ENCODE results near the gene GDI2.
"Not testable (repeated sequence)": the region's sequence is repeated elsewhere in the genome, so short reads cannot be mapped to it uniquely, and the experiment has no call there.

Gene GDI2

GRCh38 chr10:5782174-5782573, 31.1 kb downstream of the GDI2 start:
- DNase-seq (ENCODE audit: low read depth, low spot score): no peak

DNA sequence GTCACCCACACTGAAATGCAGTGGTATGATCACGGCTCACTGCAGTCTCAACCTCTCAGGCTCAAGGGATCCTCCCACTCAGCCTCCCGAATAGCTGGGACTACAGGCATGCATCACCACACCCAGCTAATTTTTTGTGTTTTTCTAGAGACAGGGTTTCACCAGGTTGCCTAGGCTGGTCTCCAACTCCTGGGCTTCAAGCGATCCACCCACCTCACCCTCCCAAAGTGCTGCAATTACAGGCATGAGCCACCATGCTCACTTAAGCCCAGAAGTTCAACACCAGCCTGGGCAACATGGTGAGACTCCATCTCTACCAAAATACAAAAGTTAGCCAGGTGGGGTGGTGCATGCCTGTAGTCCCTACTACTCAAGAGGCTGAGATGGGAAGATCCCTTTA, 33.5 kb downstream of the GDI2 start:
- DNase-seq (ENCODE audit: low read depth, low spot score): no peak

DNA sequence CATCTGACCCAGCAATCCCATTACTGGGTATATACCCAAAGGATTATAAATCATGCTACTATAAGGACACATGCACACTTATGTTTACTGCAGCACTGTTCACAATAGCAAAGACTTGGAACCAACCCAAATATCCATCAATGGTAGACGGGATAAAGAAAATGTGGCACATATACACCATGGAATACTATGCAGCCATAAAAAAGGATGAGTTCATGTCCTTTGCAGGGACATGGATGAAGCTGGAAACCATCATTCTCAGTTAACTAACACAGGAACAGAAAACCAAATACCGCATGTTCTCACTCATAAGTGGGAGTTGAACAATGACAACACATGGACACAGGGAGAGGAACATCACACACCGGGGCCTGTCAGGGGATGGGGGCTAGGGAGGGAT, 35.5 kb downstream of the GDI2 start:
- DNase-seq (ENCODE audit: low read depth, low spot score): not testable (repeated sequence)

DNA sequence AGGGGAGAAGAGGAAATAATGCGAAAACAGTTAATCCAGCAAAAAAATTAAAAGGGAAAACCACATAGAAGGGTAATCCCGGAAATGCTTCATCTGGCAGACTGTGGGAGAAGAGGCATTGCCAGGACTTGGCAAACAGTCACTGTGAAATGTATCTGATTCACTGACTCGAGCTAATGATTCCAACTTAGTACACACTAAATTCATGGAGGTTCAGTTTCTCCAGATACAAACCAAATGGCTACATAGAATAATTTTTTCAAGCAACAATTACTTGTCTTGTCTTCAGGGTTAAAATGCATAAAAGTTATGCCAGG, 36.4 kb downstream of the GDI2 start:
- no peak for DNase-seq (ENCODE audit: low read depth, low spot score)

DNA sequence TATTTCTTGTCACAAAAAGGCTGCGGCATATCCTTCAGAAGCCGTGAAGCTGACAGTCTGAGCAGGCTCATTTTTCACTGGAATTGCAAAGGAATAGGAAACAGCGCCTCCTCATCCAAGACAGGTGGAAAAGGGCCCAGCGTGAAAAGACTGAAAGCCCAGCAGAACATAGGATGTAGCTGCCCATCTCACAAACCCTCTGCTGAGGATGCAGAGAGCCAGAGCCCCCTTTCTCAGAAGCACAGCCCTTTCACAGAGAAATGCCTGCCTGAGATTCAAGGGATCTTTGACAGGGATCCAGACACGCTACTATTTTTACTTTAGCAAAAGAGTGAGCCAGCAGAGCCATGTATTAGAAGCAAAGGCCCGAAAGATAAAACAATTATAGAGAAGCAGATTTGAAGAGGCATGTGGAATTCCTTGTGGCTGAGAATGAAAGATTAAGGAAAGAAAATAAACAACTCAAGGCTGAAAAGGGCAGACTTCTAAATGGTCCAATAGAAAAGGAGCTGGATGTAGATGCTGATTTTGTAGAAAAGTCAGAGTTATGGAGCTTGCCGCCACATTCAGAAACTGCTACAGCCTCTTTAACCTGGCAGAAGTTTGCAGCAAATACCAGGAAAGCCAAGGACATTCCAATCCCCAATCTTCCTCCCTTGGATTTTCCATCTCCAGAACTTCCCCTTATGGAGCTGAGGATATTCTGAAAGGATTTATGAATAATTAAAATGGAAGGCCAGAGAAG, 36.9 kb downstream of the GDI2 start:
- DNase-seq (ENCODE audit: low read depth, low spot score): no peak

DNA sequence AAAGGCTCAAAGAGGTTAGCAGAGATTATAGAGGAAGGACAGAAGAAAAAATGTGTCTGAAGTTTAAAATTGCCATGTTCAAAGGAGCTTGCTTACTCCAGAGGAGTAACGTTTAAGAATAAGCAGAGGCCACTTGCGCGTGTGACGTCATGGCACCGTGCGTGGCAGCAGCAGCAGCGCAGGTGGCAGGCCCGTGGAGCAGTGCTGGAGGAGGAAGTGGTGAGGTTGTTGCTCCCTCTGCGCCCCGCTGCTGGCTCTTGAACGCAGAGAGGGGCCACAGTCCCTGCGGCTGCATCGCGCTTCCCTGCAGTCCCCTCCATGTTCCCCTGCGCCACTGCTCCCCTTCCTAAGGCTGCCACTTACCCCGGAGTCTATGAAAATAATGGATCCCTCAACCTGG, 37.5 kb downstream of the GDI2 start:
- peak; percentile 64 for DNase-seq (ENCODE audit: low read depth, low spot score)

GRCh38 chr10:5774987-5775620, 38.1 kb downstream of the GDI2 start:
- DNase-seq (ENCODE audit: low read depth, low spot score): no peak

DNA sequence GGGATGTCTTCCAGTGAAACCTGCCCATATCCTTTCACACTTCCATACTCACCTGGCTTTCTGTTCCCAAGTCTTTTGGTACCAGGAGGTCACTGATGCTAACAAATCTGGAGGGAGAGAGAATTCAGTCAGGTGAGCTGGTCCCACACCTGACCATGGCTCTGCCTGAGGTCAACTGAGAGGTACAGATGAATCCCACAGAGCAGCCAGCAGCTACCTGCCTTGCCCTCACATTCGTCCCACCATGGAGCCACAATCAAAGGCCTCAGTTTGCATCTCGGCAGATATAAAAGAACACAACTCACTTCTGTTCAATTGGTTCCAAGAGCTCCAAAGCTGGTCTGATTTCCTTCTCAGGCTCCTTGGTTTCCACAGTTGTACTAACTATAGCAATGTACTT, 47.0 kb downstream of the GDI2 start:
- DNase-seq (ENCODE audit: low read depth, low spot score): no peak

- DNase-seq (ENCODE audit: low read depth, low spot score): no peak
These were observed 47.6 kb downstream of the GDI2 start for GRCh38 chr10:5765617-5766016.

- DNase-seq (ENCODE audit: low read depth, low spot score): no peak
These were observed 48.6 kb downstream of the GDI2 start for GRCh38 chr10:5764422-5765297.

DNA sequence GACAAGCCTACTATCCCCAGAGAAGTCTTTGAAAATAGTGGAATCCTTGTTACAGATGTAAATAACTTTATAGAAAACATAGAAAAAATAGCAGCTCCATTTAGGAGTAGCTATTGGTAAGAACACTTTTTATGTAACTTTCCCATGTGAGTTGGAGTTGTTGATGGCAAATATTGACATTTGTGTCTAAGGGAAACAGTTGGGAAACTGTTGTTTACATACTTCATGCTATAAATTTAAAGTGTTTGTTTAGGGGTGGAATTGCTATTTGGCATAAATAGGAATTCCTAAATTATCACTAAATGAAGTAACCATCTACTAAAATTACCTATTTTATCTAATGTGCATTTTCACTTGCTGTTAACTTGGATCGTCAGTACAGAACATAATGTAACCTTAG, 50.7 kb downstream of the GDI2 start:
- no peak for DNase-seq (ENCODE audit: low read depth, low spot score)

DNA sequence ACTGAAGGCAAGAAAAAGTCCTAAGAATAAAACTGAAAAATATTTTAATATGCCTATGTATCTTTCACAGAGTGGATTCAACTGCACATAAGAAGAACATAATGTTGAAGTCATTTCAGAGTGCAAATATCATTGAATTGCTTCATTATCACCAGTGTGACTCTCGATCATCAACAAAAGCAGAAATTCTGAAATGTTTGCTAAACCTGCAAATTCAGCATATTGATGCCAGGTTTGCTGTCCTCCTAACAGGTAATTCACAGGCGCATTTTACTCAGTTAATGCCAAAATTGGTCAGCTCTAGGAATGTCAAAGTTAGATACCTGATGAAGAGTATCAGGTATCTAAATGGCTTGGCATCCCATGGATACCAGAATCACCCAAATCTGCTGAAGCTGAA, 52.0 kb downstream of the GDI2 start:
- DNase-seq (ENCODE audit: low read depth, low spot score): no peak

DNA sequence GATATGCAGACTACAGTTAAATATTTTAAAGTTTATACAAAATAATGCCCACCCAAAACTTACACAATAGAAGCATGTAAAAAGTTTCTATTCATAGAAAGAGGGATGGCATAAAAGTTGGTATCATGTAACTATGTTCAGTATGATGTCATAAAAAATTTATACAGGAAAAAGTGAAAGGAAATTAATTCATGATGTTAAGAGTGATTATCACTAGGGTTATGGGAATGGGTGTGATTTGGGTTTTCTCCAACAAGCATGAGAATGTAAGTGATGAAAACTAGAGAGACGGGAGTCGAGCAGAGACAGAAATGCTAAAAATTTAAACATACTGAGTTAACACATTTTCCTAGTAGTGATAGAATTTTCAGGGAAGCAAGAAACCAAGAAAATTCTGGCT, 52.7 kb downstream of the GDI2 start:
- DNase-seq (ENCODE audit: low read depth, low spot score): no peak

DNA sequence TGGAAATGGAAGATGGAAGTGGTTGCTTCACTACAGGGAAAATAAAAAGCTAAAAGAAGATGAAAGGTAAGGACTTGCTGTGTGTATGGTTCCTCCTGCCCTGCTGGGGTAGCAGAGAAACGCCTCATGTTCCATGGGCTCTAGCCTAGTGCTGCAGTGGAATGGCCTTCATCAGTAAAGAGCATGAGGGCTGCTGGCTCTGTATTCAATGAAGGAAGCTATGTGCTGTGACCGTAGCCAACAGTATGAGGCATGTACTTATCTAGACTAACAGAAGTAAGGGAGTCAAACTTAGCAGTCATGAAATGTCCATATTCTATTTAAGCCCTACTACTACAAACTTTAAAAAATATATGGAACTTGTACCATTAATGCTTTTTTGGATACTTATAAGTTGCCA, 54.3 kb downstream of the GDI2 start:
- DNase-seq (ENCODE audit: low read depth, low spot score): no peak

DNA sequence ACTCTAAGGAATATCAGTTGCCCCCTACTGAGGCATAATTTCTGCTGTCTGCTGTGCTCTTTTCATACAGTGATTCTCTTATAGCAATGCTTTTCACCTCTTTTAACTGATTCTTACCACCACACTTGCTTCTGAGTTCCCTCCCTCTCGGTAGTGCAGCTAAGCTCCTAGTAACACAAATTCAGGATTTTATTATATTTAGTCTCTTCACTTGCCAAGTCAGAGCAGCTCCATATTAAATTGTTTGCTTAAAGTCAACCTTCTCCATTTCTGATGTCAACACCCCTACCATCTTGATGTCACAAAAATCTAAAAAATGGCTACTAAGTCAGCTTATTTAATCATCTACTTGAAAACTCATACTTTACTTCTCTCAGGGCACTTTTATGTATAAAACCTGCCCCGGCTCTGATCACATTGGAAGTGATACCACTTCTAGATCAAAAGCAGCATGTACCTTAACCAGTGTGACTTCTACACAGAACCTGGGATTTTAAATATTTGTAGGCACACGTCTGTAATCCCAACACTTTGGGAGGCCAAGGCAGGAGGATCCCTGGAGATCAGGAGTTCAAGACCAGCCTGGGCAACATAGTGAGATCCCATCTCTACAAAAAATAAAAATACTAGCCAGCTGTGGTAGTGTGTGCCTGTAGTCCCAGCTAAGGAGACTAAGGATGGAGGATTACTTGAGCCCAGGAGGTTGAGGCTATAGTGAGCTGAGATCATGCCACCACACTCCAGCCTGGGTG, 55.3 kb downstream of the GDI2 start:
- DNase-seq (ENCODE audit: low read depth, low spot score): no peak

- DNase-seq (ENCODE audit: low read depth, low spot score): no peak
These were observed 60.8 kb downstream of the GDI2 start for GRCh38 chr10:5752301-5752871.

DNA sequence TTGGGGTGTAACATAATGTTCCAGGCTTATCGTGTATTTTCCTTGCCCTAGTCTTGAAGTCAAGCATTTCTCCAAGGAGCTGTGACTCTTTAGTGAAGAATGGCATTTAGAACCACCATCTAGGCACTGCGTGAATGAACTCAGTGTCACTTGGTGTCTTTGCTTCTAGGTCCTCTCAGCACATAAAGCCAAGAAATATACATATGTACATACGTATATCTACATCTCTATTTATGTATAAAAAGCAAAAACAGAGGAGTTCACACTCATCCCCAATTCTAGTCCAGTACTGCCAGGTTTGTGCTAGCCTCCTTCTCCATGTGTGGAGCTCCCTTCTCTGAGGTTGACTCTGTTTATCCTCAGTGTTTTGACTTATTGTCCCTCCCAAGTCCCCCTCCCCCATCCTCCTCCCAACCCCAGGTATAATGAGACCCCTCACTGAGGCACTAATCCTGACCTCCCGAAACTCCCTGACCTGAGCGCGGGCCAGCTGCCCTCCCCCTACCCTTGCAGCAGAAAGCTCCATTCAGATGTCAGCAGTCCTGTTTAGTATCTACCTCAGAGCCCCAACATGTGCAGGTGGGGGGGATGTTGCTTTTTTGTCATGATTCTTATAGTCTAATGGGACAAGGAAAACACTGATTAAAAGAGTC, 61.5 kb downstream of the GDI2 start:
- DNase-seq (ENCODE audit: low read depth, low spot score): no peak

DNA sequence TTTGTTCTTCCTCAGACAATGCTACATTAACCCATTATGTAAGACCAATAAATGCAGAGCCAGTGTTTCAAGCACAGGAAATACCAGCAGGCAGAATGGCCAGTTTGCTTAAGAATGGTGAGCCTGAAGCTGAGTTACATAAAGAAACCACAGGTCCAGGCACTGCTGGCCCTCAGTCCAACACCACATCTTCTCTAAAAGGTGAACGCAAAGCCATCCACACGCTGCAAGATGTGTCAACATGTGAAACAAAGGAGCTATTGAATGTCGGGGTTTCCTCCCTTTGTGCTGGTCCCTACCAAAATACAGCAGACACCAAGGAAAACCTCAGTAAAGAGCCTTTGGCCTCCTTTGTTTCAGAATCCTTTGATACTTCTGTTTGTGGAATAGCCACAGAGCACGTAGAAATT, 64.8 kb downstream of the GDI2 start:
- DNase-seq (ENCODE audit: low read depth, low spot score): no peak

DNA sequence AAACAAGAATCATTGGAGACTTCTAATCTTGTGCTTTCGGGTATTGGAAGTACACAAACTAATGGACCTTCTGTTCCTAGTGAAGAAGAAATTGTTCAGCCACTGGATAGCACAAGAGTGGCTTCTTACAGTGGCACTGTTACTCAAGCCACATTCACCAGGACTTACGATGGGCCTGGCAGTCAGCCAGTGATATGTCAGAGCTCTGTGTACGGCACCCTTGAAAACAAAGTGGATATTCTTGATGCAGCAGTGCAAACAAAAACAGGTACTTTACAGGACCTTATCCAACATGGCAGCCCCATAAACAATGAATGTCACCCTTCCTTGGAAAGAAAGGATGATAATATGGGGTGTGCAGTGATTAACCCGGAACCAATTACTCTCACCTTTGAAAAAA, 67.0 kb downstream of the GDI2 start:
- no peak for DNase-seq (ENCODE audit: low read depth, low spot score)

DNA sequence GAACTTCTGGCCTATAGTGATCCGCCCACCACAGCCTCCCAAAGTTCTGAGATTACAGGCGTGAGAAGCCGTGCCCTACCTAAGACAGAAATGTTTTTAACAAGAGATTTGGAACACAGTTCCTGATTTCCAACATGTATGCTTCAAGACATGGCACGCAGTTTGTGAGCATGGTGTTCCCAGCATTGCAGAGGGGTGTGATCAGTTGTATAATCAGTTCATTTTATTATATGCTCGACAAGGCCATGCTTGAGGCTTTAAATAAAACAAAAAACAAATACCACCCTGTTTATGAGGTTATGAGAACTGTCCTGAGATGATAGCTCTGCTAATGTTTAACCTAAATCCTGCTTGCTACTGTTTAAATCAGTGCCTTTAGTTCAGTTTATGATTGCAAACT, 68.4 kb downstream of the GDI2 start:
- DNase-seq (ENCODE audit: low read depth, low spot score): no peak

- no peak for DNase-seq (ENCODE audit: low read depth, low spot score)
These were observed 69.5 kb downstream of the GDI2 start for GRCh38 chr10:5743736-5744135.

Measured in activated CD4-positive, CD25-positive, alpha-beta regulatory T cell treated with anti-CD3 and anti-CD28 coated beads, Interleukin-2, amount 50 U/mL, for 16 hours (primary cell).